Fibroblast of lung (primary cell): Measurements from ENCODE around the gene UBE2B.

ENCODE experiments used
- EZH2 ChIP-seq: IDR thresholded peaks from 2 replicates; pipeline ENCODE4 v1.5.1; 2012; ENCODE audit warnings: low read length, control low read depth, mild to moderate bottlenecking; ENCODE audit errors: missing control alignments
- TF ChIP-seq, protein P1 (sequence below), 2 donors: IDR thresholded peaks in 1 of 2; conservative IDR thresholded peaks in 1 of 2; 1 replicate in 1 of 2; 2 replicates in 1 of 2; pipeline ENCODE4 v1.5.1; 2011 to 2012; ENCODE audit warnings: low read length in 2 of 2, control low read depth in 1 of 2, inconsistent platforms in 1 of 2, low read depth in 1 of 2, mild to moderate bottlenecking in 1 of 2

DNA sequence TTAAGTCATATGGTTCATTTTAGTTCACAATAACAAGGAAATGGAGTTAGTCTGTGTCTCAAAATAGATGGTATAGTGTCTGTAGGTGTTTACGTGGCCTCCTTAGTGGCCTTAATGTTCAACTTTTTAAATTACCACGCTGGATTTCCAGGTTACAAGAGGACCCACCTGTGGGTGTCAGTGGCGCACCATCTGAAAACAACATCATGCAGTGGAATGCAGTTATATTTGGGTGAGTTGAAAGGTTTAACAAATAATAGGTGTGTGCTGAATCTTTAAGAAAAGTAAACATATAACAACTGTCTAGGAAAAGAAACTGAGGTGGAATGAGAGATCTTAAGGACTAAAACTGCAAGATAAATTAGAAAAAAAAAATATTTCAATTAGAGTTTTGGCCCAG is 2.9 kb downstream of the UBE2B start:
- TF ChIP-seq, protein P1, sequence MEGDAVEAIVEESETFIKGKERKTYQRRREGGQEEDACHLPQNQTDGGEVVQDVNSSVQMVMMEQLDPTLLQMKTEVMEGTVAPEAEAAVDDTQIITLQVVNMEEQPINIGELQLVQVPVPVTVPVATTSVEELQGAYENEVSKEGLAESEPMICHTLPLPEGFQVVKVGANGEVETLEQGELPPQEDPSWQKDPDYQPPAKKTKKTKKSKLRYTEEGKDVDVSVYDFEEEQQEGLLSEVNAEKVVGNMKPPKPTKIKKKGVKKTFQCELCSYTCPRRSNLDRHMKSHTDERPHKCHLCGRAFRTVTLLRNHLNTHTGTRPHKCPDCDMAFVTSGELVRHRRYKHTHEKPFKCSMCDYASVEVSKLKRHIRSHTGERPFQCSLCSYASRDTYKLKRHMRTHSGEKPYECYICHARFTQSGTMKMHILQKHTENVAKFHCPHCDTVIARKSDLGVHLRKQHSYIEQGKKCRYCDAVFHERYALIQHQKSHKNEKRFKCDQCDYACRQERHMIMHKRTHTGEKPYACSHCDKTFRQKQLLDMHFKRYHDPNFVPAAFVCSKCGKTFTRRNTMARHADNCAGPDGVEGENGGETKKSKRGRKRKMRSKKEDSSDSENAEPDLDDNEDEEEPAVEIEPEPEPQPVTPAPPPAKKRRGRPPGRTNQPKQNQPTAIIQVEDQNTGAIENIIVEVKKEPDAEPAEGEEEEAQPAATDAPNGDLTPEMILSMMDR (conservative IDR thresholded peaks at IDR 0.05 in 1 of 2, IDR thresholded peaks at IDR 0.05 in 1 of 2; ENCODE audit: low read depth in 1 of 2, low read length in 2 of 2) = no peak
- no peak for TF ChIP-seq EZH2
